ENCODE measurements around the gene PDE2A.
A peak's percentile ranks its signal among the peaks of the same experiment; 100 is the strongest.

PDE2A gene

GRCh38 chr11:72705442-72706365 is 31.5 kb upstream of the PDE2A start:
- no peak for TF ChIP-seq CTCF (IDR thresholded peaks at IDR 0.05; ENCODE audit: low read depth, low read length, missing control alignments)
- no peak overlapping the region for H3K4me3 ChIP-seq (replicated peaks; ENCODE audit: low read depth, low read length)
- DNase-seq (ENCODE audit: extremely low read depth, low read depth), result no peak

GRCh38 chr11:72704783-72705265 is 30.6 kb upstream of the PDE2A start:
- H3K4me3 ChIP-seq (replicated peaks; ENCODE audit: low read depth, low read length), result no peak overlapping the region
- no peak for DNase-seq (ENCODE audit: extremely low read depth, low read depth)
- no peak for TF ChIP-seq CTCF (IDR thresholded peaks at IDR 0.05; ENCODE audit: low read depth, low read length, missing control alignments)

- no peak for DNase-seq (ENCODE audit: extremely low read depth, low read depth)
- H3K4me3 ChIP-seq (replicated peaks; ENCODE audit: low read depth, low read length), result no peak overlapping the region
- no peak for TF ChIP-seq CTCF (IDR thresholded peaks at IDR 0.05; ENCODE audit: low read depth, low read length, missing control alignments)
Measured at GRCh38 chr11:72704028-72704782, 30.0 kb upstream of the PDE2A start.

- TF ChIP-seq CTCF (IDR thresholded peaks at IDR 0.05; ENCODE audit: low read depth, low read length, missing control alignments), result no peak
- peak; percentile 39 for DNase-seq (ENCODE audit: extremely low read depth, low read depth)
- no peak overlapping the region for H3K4me3 ChIP-seq (replicated peaks; ENCODE audit: low read depth, low read length)
Measured at GRCh38 chr11:72703267-72704008, 29.2 kb upstream of the PDE2A start.

GRCh38 chr11:72702577-72703241 is 28.5 kb upstream of the PDE2A start:
- TF ChIP-seq CTCF (IDR thresholded peaks at IDR 0.05; ENCODE audit: low read depth, low read length, missing control alignments), result no peak
- DNase-seq (ENCODE audit: extremely low read depth, low read depth), result no peak

GRCh38 chr11:72702096-72702495 is 27.9 kb upstream of the PDE2A start:
- TF ChIP-seq CTCF (IDR thresholded peaks at IDR 0.05; ENCODE audit: low read depth, low read length, missing control alignments), result no peak
- DNase-seq (ENCODE audit: extremely low read depth, low read depth), result no peak
- H3K4me3 ChIP-seq (replicated peaks; ENCODE audit: low read depth, low read length), result no peak overlapping the region

More at GRCh38 chr11:72702577-72703241, 28.5 kb upstream of the PDE2A start:
- H3K4me3 ChIP-seq (replicated peaks; ENCODE audit: low read depth, low read length), result no peak overlapping the region
